PFSK-1 (cell line): ENCODE data around the gene NDUFA13.

Experiments used
- FOXP2 ChIP-seq: optimal IDR thresholded peaks from 2 replicates; pipeline ENCODE3; 2011; ENCODE audit warnings: borderline replicate concordance, control low read depth, inconsistent platforms; ENCODE audit not compliant: insufficient read depth; ENCODE audit errors: extremely low read length, extremely low read depth
- POLR2AphosphoS5 ChIP-seq: IDR thresholded peaks from 2 replicates; pipeline ENCODE4 v1.6.1; 2012; ENCODE audit warnings: low read depth, mild to moderate bottlenecking, control low read depth, low read length, moderate library complexity
- SIN3A ChIP-seq: IDR thresholded peaks from 2 replicates; pipeline ENCODE4 v1.6.1; 2012; ENCODE audit warnings: mild to moderate bottlenecking, low read length, moderate library complexity, borderline replicate concordance; ENCODE audit not compliant: insufficient read depth
- TAF1 ChIP-seq: IDR thresholded peaks from 2 replicates; pipeline ENCODE4 v1.6.1; 2012; ENCODE audit warnings: low read length, control low read depth, borderline replicate concordance; ENCODE audit not compliant: insufficient read depth
- TF ChIP-seq, protein P1 (sequence below), 2 experiments: IDR thresholded peaks; 2 replicates each; pipeline versions ENCODE4 v1.6.1 to v1.8.0; 2011 to 2012; ENCODE audit warnings: low read depth in 2 of 2, low read length in 2 of 2, control low read depth in 1 of 2, inconsistent platforms in 1 of 2, mild to moderate bottlenecking in 1 of 2, moderate library complexity in 1 of 2; ENCODE audit not compliant: insufficient read depth in 1 of 2

Gene NDUFA13

DNA sequence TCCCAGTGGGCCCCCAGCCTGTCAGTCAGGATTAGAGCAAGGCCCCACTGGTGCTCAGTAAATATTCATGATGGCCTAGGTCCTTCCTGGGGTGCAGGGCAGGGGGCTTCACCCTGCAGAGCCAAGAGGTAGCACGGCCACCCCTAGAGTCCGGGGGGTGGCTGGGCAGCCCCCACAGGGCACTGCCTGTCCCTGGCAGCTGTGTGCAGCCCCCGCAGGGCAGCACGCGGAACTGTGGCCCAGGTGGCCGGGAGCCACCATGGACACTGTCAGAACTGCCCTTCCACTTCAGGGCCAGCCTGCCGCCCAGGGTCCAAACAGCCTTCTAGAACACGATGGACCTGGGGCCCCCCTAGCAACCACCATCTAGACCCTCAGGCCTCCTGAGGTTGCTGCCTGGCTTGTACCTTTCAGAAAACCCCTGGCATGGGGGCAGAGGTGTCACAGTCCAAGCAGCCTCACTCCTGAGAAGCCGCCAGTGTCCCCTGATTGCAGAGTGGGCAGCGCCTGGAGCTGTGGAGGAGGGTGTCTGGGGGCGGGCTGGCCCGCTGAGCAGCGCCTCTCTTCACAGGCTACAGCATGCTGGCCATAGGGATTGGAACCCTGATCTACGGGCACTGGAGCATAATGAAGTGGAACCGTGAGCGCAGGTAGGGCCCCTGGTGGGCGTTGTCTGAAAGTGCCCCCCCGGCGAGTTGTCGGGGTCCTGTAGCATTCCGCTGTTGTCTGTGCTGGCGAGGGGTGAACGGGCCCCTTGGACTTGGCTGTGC, 9.8 kb downstream of the NDUFA13 start:
- TF ChIP-seq POLR2AphosphoS5: no peak
- TF ChIP-seq, protein P1, sequence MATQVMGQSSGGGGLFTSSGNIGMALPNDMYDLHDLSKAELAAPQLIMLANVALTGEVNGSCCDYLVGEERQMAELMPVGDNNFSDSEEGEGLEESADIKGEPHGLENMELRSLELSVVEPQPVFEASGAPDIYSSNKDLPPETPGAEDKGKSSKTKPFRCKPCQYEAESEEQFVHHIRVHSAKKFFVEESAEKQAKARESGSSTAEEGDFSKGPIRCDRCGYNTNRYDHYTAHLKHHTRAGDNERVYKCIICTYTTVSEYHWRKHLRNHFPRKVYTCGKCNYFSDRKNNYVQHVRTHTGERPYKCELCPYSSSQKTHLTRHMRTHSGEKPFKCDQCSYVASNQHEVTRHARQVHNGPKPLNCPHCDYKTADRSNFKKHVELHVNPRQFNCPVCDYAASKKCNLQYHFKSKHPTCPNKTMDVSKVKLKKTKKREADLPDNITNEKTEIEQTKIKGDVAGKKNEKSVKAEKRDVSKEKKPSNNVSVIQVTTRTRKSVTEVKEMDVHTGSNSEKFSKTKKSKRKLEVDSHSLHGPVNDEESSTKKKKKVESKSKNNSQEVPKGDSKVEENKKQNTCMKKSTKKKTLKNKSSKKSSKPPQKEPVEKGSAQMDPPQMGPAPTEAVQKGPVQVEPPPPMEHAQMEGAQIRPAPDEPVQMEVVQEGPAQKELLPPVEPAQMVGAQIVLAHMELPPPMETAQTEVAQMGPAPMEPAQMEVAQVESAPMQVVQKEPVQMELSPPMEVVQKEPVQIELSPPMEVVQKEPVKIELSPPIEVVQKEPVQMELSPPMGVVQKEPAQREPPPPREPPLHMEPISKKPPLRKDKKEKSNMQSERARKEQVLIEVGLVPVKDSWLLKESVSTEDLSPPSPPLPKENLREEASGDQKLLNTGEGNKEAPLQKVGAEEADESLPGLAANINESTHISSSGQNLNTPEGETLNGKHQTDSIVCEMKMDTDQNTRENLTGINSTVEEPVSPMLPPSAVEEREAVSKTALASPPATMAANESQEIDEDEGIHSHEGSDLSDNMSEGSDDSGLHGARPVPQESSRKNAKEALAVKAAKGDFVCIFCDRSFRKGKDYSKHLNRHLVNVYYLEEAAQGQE (IDR thresholded peaks at IDR 0.05; ENCODE audit: insufficient read depth in 1 of 2, low read depth in 2 of 2, low read length in 2 of 2): no peak
- no peak for TF ChIP-seq FOXP2
- TF ChIP-seq SIN3A: no peak
- no peak for TF ChIP-seq TAF1

DNA sequence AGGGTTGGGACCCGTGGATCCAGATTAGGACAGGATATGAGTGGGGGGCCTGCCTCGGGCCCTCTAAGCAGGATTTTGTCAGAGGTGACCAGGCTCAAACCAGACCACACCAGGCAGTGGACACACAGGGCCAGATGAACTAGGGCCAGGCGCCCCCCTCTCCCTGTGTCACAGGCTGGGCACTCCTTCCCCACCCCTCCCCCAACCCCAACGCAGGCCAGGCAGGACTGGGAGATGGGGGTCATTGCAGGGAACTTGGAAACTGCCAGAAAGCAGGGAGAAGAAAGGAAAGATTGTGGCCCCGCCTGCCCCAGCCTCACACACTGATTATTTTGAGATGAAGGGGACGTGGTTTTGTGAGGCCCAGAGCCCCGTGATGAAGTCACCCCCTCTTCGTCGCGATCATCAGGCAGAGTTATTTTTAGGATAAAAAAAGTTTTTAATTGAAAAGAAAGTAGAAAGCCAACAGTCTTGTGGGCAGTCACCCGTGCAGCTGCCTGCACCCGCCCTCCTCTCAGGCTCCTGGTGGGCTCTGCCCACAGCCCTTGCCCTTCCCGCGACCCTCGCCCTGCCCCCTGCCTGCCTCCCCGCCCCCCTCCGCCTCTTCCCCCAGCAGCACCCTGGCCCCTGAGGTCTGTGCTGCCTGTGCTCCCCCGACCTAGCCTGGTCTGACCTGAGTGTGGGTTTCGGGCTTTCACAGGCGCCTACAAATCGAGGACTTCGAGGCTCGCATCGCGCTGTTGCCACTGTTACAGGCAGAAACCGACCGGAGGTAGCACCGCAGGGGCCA, 10.8 kb downstream of the NDUFA13 start:
- TF ChIP-seq TAF1: no peak
- TF ChIP-seq, protein P1 (IDR thresholded peaks at IDR 0.05; ENCODE audit: insufficient read depth in 1 of 2, low read depth in 2 of 2, low read length in 2 of 2): no peak
- TF ChIP-seq SIN3A: no peak
- no peak for TF ChIP-seq FOXP2
- no peak for TF ChIP-seq POLR2AphosphoS5

DNA sequence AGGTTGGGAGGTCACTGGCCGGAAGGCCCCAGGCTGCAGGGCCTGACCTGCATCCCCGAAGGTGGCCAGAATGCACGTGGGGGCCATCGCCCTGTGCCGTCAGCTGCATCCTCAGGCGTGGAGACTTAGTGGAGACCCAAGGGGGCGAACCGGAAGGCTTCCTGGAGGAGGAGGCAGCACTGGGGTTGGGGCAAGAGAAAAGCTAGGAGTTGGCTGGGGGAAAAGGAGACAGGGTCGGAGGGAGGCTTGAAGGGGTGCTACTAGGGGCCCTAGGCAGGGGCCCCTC, 11.3 kb downstream of the NDUFA13 start:
- TF ChIP-seq SIN3A: no peak
- no peak for TF ChIP-seq FOXP2
- TF ChIP-seq, protein P1 (IDR thresholded peaks at IDR 0.05; ENCODE audit: insufficient read depth in 1 of 2, low read depth in 2 of 2, low read length in 2 of 2): no peak
- TF ChIP-seq TAF1: no peak
- no peak for TF ChIP-seq POLR2AphosphoS5

DNA sequence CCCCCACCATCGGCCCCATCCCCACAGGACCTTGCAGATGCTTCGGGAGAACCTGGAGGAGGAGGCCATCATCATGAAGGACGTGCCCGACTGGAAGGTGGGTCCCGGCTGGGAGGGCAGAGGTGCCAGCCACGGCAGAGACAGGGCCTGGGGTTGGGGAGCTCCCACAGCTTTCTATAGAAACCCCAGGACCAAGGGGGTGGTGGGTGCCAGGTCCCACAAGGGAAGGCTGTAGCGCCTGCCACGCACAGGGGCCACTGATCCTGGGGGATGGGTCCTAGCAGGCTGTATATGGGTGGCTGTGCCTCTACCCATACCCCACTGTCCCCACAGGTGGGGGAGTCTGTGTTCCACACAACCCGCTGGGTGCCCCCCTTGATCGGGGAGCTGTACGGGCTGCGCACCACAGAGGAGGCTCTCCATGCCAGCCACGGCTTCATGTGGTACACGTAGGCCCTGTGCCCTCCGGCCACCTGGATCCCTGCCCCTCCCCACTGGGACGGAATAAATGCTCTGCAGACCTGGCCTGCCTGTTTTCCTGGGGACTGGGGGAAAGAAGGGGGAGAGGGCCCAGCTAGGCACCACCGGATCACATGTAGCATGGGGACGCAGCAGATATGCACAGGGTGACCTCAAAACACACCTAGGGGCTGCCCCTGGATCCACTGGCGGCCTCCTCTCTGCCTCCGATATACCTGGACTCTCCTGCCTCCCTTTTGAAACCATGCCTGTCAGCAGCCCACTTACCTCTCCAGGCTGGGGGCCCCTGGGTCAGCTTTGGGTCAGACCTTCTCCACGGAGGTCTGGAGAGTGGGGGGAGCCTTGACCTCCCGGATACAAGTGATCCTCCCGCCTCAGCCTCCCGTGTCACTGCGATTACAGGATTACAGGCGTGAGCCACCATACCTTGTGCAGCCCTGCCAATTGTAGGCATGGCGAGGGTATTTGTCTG, 11.9 kb downstream of the NDUFA13 start:
- TF ChIP-seq TAF1 (no peak), SIN3A (no peak), POLR2AphosphoS5 (no peak), FOXP2 (no peak)
- TF ChIP-seq, protein P1 (IDR thresholded peaks at IDR 0.05; ENCODE audit: insufficient read depth in 1 of 2, low read depth in 2 of 2, low read length in 2 of 2): no peak
